Stimulated activated CD4-positive, alpha-beta T cell treated with anti-CD3 and anti-CD28 coated beads, TNF-alpha, amount 100 ng/mL, for 24 hours (primary cell): ENCODE results near the gene NHLRC1.
"Not testable (repeated sequence)": the region's sequence is repeated elsewhere in the genome, so short reads cannot be mapped to it uniquely, and the experiment has no call there.

Experiments
- DNase-seq, 3 experiments: peaks; one replicate each; pipeline ENCODE4 v3.0.0-alpha.2; 2020; ENCODE audit warnings: low read depth in 3 of 3

Gene NHLRC1

DNA sequence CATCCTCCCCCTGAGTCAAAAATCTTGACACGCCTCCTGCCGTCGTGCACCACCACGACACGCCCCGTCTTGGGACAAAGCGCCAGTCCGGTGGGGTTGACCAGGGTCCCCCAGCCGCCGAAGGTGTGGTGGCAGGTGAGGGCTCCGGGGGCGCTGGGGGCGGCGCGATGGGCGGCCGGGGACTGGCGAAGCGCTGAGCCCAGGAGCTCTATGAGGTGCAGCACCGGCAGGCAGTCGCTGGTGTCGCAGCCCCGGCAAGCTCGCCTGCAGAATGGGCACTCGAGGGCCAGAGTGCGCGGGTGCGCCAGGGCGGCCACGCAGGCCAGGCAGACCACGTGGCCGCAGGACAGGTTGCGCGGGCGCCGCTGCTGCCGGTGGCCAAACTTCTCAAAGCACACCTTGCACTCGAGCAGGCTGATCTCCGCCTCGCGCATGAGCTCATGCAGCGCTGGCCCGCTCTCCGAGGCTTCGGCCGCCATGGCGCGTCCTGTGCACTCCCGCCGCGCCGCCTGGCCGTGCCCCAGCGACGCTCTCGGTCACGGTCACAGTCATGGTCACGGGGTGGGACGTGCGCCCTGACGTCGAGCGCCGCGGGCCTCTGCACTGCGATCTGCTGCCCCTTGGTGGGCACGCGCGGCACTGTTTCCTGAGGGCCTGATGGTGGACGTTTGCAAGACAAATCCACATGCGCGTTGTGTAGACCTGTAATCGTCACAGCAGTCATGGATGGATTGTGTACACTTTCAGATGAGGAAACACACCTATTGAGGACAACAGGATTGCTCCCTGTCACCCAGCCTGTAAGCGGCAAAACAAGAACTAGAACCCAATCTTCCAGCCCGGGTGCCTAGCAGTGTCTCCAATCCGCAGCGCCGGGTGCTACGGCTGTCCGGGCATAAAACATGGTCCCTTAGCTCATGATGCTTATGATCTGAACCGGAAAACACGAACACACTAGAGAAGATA, at the start of gene NHLRC1:
Gene NHLRC1, minus strand, starts transcription at position 550 of the 966 bp plus-strand sequence. Its CDS starts 71 bp downstream, at position 479.
- DNase-seq: peak; percentile 57 to 79 (median 57)

DNA sequence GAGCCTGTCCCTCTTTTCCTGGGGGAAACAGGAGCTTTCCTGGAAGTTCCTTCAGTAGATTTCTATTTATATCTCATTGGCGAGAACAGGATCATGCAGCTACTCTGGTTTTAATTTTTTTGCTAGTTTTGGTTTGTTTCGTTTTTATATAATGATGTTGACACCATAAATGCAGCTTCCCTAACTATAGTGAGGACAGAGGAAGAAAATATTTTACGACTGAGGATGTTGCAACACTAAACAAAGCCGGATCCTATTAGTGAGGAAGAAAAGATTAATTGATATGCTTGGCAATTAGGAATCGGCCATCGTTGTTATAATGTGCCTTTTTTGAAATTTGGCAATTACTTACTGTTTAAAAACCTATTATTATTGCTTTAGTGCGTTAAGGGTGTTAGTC, 49.4 kb upstream of the NHLRC1 start:
- DNase-seq: no peak

- no peak for DNase-seq
These were observed 45.8 kb upstream of the NHLRC1 start for GRCh38 chr6:18168264-18168663.

- DNase-seq: no peak
These were observed 44.0 kb upstream of the NHLRC1 start for GRCh38 chr6:18166312-18167036.

DNA sequence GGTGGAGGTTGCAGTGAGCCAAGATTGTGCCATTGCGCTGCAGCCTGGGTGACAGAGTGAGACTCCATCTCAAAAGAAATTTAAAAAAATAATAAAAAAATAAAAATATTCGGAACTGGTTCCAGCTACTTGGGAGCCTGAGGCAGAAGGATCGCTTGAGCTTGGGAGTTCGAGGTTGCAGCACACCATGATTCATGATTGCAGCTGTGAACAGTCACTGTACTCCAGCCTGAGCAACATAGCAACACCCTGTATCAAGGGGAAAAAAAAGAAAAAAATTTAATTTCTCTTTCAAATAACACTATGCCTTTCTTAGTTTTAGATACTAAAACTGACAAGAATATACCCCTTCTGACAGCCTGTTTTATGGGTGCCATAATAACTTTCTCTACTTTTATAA, 43.3 kb upstream of the NHLRC1 start:
- no peak for DNase-seq

DNA sequence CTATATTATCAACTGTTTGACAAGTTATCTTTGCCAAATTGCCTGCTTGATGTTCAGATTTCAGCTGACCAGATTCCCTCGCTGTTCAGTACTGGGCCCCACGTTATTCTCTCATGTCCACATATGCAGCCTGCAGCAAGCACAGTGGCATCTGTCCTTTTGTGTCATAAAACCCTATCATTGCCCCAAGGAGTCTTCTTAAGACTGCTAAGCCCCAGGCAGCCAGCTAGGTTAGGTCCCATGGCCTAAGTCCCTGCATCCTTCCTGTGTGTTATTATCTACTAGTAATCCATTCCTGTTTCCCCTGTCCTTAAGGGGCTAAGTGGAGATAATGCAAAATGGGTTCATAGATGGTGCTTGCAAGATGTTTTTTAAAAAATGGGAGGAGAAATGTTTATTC, 39.9 kb upstream of the NHLRC1 start:
- no peak for DNase-seq

GRCh38 chr6:18161431-18161830, 39.0 kb upstream of the NHLRC1 start:
- DNase-seq: no peak

- no peak for DNase-seq
These were observed 38.4 kb upstream of the NHLRC1 start for GRCh38 chr6:18160911-18161310.

DNA sequence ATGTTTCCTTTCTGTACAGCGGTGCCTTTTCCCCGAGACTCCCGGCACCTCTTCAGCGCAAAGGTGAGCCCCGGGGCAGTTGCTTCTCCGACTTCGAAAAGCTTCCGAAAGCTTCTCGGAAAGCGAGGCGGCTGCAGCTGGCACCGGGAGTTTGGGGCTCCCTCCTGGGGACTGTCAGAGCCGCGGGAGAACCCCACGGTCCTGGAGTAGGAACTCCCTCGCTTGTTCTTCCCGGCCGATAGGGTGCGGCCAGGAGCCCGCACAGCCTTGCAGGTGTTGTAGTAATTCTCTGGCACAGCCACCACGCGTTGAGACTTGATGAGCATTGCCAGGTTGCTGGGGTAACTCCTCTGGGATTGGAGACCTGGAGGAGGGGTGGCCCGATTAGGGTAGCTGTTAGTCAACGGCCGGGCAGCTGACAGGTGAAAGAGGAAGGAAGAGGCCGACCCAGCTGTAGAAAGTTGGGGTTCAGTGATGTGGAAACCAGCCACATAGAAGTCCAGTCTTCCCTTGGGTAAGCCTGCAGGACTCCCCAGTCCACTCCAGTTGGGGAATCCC, 33.5 kb upstream of the NHLRC1 start:
- DNase-seq: peak in 2 of 3 experiments; percentile 23 to 41

DNA sequence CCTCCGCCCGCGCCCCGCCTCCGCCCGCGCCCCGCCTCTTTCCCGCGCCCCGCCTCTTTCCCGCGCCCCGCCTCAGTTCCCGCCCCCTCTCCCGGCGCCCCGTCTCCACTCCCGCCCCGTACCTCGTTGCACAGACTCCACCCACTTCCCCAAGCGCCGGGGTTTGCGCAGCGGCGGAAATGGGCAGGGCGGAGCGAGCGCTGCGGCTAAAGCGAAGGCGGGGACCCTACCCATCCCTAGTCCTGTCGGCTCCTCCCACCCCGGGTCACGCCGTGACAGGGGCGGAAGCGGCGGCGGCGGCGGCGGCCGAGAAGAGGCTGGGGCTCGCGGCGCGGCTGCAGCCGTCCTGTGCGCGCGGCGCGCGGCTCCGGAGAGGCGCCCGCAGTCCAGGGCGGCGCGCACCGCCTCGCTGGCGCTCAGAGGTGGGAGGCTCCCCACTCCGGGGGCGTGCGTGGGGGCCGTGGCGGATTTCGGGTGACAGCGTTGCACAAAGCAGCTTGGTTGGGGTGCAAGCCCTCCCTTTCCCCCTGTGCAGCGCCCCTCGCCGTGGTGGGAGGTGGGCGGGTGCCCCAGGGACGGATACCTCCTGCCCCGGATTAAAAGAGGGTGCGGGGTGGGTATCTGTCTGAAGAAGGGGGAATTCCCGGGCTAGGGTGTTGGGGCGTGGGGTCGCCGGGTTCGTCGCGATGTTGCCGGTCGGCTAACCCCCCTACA, 32.8 kb upstream of the NHLRC1 start, which contains the start of gene KDM1B:
Gene KDM1B, plus strand, starts transcription at position 273 of the 714 bp plus-strand sequence. CDS start 4,474 bp downstream, outside the sequence.
- peak; percentile 96 to 98 (median 97) for DNase-seq

DNA sequence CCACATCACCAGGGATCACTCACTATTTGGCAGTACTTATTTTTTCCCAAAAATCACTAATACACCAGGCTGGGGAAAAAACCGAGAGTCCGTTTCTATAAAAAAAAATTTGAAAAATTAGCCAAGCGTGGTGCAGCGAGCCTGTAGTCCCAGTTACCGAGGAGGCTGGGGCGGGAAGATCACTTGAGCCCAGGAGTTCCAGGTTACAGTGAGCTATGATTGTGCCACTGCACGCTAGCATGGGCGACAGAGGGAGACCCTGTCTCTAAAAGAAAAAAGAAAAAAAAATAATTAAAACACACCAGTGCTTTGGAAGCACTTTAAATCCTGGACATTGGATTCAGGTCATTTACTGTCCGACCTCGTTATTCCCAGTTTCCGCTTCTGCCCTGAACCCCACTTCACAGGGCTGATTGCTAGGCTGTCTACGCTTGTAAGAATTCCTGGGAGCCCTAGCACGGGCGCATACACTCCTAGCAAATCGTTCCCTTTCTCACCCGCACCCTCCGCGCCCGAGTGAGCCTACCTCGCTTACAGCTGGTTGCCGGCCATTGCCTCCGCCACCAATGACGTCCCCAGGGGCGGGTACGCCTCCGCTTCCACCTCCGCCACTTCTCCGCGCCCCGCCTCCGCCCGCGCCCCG, 32.2 kb upstream of the NHLRC1 start, which contains the start of gene TPMT:
Gene TPMT, minus strand, starts transcription at position 571 of the 643 bp plus-strand sequence. CDS start 5,950 bp downstream, outside the sequence.
- no peak for DNase-seq

- no peak for DNase-seq
These were observed 30.8 kb upstream of the NHLRC1 start for GRCh38 chr6:18153311-18153703.

- no peak for DNase-seq
These were observed 29.3 kb upstream of the NHLRC1 start for GRCh38 chr6:18151801-18152200.

GRCh38 chr6:18151391-18151790, 28.9 kb upstream of the NHLRC1 start:
- not testable (repeated sequence) for DNase-seq

DNA sequence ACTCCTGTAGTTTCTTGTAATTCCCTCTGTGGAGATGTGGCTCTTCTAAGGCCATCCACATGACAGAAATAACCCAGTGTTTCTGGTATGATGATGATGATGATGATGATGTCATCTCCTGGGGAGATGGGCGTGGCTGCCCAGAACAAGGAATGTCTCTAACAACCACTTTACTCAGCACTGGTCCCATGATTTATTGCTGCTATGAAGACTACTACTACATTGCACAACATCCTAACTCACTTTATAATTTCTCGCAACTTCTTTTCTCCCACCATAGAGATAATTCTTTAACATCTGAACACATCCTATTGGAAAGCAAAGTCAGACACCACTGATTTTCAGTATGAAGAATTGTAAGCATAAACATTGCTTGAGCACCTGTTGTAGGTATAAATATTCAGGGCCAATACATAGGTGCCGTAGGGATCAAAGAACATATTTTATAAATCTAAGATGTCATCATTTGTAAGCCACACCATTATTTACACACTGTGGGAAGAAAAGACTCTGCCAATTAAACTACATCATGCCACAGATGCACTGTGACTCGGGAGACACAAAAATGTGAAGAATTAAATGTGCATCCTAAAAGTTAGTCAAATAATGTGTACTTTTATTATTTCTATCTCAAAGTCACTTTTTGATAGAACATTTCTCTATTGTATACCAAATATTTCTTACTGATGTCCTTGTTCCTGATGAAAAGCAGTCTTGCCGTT, 26.0 kb upstream of the NHLRC1 start:
- no peak for DNase-seq

DNA sequence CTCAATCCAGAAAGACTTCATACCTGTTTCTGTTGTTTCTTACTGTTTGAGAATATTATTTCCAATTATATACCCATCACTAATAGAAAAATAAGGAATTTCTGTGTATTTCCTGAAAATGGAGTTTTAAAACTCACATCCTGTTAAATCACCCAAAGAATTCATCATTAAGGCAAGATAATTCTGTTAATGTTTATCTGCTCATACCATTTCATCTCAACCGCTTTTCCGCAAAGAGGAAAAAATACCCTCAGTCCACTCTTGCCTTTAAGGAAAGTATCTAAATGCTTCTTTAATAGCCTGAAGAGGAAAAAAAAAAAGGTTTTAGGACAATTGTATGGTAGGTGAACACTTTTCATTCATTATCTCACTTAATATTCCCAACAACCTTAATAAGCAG, 25.1 kb upstream of the NHLRC1 start:
- DNase-seq: no peak

- no peak for DNase-seq
These were observed 24.7 kb upstream of the NHLRC1 start for GRCh38 chr6:18147160-18147559.

- no peak for DNase-seq
These were observed 20.0 kb upstream of the NHLRC1 start for GRCh38 chr6:18142591-18142861.

DNA sequence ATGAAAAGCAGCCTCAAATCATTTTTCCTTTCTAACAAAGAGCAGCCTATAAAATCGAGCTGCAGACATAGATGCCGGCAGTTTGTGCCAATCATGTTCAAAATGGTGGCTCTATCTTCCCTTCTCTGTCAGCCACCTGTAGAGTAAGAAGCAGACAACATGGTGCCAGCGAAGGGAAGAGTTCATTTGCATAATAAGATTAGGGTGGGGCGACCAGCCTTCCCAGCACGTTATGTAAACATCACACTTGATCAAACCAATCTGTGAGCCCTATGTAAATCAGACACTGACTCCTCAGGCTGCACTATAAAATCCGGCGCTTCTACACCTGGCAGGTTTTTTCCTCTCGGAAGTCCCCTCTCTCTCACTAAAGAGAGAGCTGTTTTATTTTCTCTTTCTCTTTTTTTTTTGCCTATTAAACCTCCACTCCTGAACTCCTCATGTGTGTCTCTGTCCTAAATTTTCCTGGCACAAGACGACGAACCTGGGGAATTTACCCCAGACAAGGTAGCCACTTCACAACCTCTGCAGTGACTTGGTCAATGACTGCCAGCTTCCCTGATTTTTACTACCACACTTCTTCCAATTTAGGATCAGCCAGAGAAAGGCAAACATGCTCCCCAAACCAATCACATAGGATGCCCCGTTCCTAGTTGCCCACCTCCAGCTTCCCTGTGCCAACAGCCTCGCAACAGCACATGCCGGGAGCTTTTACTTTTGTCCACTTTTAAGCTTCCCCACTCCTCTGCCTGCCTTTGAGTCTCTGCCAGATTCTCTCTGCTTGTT, 19.5 kb upstream of the NHLRC1 start:
- DNase-seq: no peak
